ENCODE measurements around the gene NEURL1B.

NEURL1B gene

DNA sequence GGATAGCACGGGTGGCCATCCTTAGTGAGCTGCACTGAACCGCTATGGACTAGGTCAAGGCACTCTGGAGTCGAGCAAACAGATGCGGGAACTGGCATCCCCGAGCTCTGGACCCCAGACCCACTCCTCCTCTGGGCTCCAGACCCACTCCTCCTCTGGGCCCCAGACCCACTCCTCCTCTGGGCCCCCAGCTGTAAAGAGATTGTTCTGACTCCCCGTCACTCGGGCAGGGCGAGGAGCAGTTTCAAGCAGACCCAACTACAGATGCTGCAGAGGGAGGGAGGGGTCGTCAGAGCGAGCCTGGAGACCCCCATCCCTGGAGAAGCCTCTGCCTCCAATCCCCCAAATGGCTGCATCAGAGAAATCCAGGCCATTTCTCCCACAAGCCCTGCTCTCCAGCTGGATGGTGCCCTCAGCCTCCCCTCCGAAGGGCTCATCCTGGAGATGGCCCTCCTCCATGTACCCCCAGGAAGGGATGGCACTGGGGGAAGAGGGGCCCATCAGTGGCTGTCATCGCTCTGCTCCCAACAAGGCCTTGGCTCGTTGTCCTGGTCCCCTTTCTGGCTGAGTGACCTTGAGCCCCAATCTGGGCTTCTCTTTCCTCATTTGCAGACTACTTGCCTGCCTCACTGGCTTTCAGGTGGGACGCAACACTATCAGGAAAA lies 91.3 kb downstream of the NEURL1B start:
- DNase-seq (ENCODE audit: low spot score): no peak

DNA sequence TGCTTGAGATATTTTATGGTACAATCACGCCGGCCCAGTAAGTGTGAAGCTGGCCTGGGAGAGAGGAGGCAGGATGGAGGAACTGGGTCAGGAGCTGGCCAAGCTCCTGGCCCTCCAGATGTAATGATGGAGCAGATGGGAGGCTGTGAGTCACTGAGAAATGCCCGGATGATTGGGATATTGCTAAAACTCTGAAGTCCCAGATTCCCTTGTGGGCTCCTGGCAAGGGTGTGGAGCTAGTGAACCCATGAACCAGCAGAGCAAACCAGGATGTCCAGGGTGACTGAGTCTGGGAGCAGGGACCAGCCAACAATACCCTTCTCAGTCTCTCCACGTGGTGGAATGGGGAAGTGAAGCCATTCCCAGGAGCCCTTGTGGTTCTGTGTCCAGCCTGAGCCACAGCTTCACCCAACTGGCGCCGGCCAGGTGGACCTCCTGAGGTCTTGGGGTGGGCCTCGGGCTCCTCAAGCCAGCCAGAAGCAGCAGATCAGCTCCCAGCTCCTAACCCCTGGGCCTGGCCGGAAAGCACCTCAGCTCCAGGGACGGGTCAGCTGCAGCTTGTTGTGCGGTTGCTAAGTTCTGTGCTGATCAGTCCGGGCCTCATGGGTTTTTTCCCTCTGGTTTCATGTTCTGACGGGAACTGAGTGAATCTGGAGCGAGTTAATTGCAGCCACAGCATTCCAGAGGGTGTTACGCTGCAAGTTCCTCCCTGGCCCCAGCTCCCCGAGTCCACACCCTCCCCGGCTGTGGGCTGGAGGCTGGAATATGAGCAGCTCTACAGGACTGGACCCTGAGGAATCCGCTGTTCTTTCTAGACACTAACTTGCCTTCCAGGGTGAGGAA lies 92.3 kb downstream of the NEURL1B start:
- DNase-seq (ENCODE audit: low spot score): no peak

DNA sequence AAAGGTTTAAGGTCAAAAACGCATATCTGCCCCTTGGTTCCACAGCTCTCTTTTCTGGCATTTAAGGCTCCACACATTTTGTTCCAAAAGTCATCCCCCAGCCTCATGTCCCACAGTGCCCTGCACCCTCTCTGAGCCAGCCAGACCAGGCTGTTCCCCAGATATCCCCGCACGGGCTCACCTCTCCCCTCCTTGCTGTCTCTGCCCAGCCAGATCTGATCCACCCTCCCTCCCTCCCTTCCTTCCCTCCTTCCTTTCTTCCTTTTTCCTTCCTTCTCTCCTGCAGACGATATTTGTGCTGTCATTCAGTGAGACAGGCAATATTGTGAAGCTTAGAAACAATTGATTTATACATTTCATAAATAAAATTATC lies 92.9 kb downstream of the NEURL1B start:
- DNase-seq (ENCODE audit: low spot score): no peak

DNA sequence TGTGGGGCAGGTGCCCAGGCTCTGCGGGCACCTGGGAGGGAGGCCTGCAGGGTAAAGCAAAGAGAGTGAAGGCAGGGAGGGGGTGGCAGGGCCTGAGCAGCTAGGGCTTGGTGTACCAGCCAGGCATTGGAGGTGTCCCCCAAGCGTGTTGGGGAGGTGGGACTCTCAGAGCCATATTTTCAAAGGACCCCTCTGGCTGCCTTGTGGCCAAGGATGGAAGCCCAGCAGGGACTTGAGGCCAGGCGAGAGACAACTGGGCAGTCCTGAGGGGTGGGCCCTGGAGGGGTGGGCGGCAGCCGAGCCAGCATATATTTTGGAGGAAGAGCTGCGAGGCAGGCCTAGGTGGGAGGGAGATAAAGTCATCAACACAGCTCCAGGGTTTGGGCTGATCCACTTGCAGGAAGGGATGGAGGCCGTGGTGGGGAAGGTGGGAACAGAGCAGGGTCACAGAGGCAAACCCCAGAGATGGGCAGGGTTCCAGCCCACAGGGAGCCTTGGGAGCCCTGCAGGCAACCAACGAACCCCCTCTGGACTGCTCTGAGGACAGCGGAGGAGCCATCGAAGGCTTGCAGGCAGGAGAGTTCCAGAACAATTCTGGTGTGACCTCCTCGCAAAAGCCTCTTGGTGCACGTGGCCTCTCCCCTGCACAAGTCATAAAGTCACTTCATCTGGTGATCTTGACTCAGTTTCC lies 94.2 kb downstream of the NEURL1B start:
- DNase-seq (ENCODE audit: low spot score): no peak

DNA sequence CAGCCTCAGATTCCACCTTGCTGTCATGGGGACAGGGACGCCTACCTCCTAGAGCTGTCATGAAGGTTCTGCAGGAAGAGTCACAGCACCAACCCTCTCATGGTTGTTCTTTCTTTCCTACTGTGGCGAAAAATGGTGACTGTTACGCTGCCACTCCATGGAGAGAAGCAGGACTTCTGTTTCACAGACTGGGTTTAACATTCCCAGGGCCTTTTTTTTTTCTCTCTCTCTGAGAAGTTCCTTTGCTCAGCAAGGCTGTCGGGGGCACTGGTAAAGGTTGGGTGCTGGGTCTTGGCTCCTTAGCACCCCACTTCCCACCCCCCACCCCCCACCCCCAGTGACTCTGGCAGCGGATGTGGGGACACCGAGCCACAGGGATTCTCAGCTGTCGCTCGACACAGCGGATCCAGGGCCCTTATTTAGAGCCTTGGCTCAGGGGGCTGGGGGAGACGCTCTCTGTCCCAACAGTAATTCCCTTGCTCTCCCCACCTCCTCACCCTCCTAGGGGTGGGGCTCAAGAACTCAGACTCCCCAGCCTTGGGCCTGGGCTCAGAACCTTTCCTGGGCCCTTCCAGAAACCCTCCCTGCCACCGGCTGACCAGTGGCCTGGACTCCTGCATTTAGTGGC lies 95.6 kb downstream of the NEURL1B start:
- no peak for DNase-seq (ENCODE audit: low spot score)

DNA sequence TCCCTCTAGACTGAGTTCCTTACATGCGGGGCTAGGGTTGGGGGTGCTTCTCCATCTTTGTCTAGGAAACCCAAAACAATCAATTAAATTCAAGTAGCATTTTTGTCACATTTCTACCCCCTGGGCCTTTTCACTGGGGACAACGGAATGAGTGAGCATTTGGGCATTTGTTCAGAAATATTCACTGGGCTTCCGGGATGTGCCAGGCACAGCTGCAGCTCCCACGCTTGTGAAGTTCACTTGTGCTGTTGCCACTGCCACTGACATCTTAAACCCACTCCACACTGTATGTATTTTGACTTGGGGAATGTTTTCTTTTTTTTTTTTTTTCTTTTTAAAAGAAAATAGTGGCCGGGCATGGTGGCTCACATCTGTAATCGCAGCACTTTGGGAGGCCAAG lies 98.3 kb downstream of the NEURL1B start:
- DNase-seq (ENCODE audit: low spot score): no peak

DNA sequence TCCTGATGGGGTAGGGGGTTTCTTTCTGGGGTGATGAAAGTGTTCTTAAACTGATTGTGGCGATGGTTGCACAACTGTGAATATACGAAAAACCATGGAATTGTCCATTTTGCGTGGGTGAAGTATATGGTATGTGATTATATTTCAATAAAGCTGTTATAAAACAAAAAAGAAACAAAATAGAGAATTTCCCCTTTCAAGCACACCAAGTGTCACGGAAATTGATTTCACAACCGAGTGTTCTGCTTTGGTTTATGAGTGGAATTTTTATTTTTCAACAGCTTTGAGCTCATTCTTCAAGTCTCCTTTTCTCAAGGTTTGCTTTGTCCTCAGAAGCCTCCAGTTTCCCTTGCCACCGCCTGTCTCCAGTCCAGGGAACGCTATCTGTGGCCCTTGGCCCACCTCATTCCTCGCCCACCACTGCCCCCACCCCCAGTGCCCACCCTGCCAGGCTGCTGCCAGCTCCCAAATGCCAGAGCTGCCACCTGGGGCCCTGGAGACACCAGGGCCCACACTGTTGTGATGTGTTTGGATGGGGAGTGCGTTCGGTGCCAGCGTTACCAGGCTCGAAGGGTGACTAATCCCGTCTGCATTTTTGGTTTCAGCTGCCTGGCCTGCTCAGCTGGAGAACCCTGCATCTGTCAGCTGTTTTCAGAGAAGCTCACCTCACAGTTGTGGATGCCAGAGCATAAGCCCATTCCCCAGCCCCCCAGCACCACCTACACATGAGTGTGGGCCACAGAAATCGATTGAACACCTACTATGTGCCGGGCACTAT lies 99.6 kb downstream of the NEURL1B start:
- DNase-seq (ENCODE audit: low spot score): no peak
